ENCODE measurements around the gene CCDC85C.

The CCDC85C gene

DNA sequence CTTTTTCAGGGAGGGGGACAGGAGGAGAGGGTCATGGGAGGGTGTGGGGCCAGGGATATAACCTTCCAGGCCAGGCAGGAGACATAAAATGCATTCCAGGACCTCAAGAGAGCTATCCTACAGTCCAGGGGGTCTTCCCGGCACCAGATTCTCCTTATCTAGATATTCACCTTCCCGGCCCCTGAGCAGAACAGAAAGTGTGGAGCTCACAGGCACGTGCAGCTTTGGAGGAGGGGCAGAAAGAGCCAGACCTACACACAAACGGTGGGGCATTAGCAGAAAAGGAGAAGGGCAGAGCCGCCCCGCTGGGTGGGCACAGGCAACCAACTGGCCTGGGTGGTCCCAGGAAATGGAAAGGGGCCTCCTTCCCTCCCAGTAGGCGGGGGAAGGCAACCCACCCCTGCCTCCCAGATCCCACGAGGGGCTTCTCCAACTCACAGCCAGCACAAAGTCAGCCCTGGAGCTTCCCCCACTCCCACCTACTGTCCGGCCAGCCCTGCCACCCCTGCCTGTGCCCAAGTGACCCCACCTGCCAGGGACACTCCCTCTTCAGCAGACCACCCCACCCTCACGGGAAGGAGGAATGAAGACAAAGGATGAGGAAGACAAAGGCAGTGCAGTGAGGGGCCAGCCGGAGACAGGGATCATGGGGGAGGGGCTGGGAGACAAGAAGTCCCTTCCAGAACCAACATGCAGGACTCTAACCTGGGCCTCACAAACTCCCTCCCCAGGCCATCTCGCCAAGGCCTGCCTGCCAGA lies 33.3 kb downstream of the CCDC85C start:
- DNase-seq: no peak

DNA sequence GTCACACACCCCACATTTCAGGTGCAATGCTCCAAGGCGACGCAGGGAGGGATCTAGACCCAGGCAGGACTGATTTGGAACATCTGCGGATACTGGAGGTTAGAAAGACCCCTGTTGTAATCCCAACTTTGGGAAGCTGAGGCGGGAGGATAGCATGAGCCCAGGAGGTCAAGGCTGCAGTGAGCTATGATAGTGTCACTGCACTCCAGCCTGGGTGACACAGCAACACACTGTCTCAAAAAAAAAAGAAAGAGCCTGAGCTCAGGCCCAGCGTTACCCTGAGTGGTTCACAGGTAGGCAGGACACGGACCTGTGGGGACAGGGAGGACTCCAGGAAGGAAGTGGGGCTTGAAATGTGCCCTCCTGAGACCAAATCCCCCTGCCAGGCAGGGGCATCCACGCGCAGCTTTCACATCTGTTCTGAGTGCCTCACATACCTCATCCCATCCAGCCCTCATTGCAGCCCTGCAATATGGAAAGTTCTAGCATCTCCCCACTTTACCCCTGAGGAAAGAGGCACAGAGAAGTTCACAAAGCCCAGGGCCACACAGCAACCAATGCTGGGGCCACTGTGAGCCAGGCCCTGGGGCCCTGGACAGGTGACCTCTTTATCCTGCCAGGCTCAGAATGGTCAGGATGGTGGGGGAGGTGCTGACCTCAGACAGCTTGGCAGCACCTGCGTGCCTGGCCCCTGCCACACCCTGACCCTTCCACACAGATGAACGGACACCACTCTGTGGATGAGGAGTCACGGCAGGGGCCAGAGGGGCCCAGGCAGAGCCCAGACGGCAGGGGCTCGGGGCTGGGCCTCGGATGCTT lies 34.1 kb downstream of the CCDC85C start:
- DNase-seq: no peak

- no peak for DNase-seq
Measured at GRCh38 chr14:99568567-99569560, 35.1 kb downstream of the CCDC85C start.

GRCh38 chr14:99566390-99567354 lies 37.3 kb downstream of the CCDC85C start:
- DNase-seq: no peak

DNA sequence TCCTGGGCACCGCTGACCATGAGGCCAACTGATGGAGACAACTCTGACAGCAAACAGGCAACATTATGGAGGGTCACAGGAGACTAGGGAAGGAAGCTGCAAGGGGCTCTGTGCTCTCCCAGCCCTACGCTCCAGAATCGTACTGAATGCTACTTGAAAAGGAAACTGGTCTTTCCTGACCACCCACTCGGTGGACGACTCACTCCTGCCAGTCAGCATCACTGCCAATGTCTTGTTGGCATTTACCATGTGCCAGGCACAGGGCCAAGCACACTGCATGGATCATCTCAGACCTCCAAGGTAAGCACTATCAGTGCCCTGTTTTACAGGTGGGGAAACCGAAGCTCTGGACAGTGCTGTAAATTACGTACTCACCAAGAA lies 38.0 kb downstream of the CCDC85C start:
- DNase-seq: no peak

- no peak for DNase-seq
Measured at GRCh38 chr14:99565383-99565782, 38.6 kb downstream of the CCDC85C start.

- DNase-seq: no peak
Measured at GRCh38 chr14:99564926-99565259, 39.1 kb downstream of the CCDC85C start.

GRCh38 chr14:99564256-99564925 lies 39.6 kb downstream of the CCDC85C start:
- DNase-seq: no peak

DNA sequence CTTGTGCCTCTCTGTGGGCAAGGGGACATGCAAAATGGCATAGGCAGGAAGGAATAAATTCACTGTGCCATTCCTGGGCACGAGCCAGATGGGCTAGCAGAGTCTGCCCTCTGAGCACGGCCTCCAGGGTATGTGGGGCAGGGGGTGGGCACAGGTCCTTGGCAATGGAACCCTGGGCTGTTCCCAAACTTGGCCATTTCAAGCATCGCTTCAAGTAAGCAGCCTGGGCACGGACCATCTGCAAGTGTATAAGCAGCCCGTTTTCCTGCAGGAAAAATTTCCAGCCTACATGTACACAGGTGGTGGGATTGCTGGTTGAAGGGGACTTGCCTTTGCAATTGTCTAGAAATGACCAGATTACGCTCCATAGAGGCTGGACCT lies 40.3 kb downstream of the CCDC85C start:
- DNase-seq: no peak

GRCh38 chr14:99562856-99563748 lies 40.9 kb downstream of the CCDC85C start:
- DNase-seq: no peak

- DNase-seq: no peak
Measured at GRCh38 chr14:99561864-99562263, 42.1 kb downstream of the CCDC85C start.

DNA sequence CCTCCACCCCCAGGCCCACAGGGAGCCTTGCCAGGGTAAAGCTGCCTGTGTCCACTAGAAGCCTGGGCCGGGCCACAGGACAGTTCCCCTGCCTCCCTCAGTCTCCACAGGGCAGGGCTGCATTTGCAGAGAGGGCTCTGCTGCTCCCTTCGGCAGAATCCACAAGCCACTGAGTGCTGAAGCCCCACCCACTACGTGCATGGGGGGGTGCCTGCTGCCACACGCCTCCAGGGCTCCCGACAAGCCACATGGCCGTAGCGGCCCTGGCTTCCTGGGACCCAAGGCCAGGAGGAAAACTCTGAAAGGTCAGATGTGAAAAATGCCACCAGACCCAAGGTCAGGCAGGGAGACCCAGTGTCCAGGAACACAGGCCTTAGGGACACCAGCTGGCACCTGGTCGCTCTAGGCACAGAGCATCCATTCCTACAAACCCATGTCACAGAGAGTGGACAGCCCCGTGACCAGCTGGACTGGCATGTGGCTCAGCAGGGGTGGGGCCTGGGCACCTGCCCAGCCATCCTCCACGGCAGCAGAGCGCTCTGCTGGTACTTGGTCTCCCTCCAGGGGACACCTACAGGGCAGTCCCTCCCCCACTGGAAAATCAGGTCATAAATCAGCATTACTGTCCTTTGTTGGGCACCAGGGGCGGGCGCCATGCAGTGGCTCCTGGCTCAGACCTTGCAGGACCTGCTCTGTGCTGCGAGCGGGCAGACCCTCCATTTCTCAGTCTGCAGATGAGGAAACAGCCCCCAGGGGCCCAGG lies 42.9 kb downstream of the CCDC85C start:
- DNase-seq: no peak

DNA sequence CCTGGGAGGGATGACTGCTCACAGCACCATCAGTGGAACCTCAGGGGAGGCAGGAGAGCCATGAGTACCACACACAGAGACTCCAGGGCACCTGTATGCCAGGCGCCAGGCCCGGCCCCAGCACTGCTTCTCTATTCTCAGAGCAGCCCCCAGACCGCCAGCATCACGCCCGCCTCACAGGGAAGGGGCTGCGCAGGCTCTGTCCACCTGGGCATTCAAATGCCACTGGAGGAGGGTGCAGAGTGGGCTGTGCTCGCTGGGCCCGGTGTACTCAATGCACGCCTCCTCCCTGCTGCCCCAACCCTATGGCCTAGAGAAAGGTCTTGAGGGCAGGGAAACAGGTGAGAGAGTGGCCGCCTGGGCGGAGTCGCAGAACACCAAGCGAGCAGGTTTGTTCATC lies 43.6 kb downstream of the CCDC85C start:
- no peak for DNase-seq

DNA sequence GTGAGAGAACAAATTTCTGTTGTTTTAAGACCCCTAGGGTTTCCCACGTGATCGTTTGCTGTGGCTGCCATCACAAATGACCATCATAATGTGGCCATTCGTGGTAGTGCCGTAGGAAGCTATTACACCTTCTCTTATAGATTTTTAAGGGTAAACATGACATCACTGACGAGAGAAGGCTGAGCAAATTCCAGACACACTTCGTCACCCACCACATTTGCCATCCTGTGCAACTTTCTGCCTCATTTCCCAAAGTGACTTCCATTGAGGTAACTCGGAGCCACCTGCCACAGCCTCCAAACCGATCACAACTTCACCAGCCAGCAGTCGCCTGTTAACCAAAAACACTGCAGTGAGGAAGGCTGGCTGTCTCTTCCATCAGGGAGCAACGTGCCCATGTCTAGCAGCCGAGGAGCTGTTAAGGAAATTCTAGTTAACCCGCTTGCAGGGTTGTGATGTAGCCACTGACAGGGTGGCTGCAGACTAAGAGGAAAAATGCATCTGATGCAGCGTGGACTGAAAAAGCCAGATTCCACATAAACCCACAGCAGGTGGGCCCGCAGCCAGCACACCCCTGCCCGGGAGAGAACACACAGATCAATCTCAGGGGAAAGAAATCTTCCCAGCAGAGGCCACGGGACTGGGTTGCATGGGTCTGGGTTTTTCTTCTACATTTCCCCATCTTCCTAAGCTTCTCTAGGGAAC lies 44.6 kb downstream of the CCDC85C start:
- DNase-seq: no peak

GRCh38 chr14:99556134-99556791 lies 47.7 kb downstream of the CCDC85C start:
- DNase-seq: no peak

- DNase-seq: no peak
Measured at GRCh38 chr14:99554757-99555531, 49.1 kb downstream of the CCDC85C start.

DNA sequence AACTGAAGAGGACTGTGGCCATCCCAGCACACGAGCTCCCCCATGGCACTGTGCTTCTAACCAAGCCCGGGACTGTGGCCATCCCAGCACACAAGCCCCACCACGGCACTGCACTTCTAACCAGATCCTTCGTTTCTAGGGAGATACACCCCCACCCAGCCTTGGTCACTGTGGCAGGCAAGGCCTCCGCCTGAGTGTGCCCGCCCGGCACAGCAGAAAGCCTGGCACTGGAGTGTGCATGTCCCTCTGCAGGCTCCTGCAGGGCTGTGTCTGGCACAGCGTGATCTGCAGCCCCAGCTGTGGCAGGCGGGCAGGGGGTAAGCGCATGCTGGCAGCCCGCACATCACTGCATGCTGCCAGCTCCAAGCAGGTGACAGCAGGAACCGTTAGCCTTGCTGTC lies 49.8 kb downstream of the CCDC85C start:
- no peak for DNase-seq

Data from AML-193 (cell line).